DND-41 (cell line): ENCODE results near the gene SCN5A.

ENCODE experiments used
- ATAC-seq: fragments of 200-7000 bp; cut with Tn5 transposase; 3 replicates; pipeline ENCODE4 v1.9.1; 2021; ENCODE audit warnings: low read depth; ENCODE audit not compliant: insufficient read depth
- DNase-seq: peaks from one replicate; pipeline ENCODE4 v3.0.0-alpha.2; 2020
- H2AFZ ChIP-seq: 2 replicates; pipeline ENCODE4 v1.6.0; 2012; ENCODE audit warnings: low read depth, low read length
- H3K27ac ChIP-seq: 2 replicates; pipeline ENCODE4 v1.5.1; 2012; ENCODE audit warnings: low read length, inconsistent platforms
- H3K27me3 ChIP-seq: fragments of 200-600 bp; sonication (generic); 2 replicates; pipeline ENCODE4 v1.6.0; 2012; ENCODE audit warnings: low read length, mild to moderate bottlenecking, inconsistent platforms; ENCODE audit not compliant: insufficient read depth, poor library complexity
- H3K36me3 ChIP-seq: 2 replicates; pipeline ENCODE4 v1.5.1; 2012; ENCODE audit warnings: low read length, inconsistent platforms; ENCODE audit not compliant: insufficient read depth
- H3K4me1 ChIP-seq: 2 replicates; pipeline ENCODE4 v1.5.1; 2012; ENCODE audit warnings: mild to moderate bottlenecking, low read length; ENCODE audit not compliant: insufficient read depth
- H3K4me2 ChIP-seq: 2 replicates; pipeline ENCODE4 v1.6.0; 2012; ENCODE audit warnings: mild to moderate bottlenecking, moderate library complexity, low read length, inconsistent platforms; ENCODE audit not compliant: insufficient read depth
- H3K4me3 ChIP-seq, 2 experiments: fragments of 200-600 bp in 1 of 2; shearing (Covaris generic) in 1 of 2; 2 replicates each; pipeline ENCODE4 v1.5.1; 2012 to 2016; ENCODE audit warnings: inconsistent platforms in 2 of 2, low read length in 2 of 2, mild to moderate bottlenecking in 2 of 2, low read depth in 1 of 2, moderate library complexity in 1 of 2
- H3K79me2 ChIP-seq: 2 replicates; pipeline ENCODE4 v1.6.0; 2012; ENCODE audit warnings: low read length, inconsistent platforms; ENCODE audit not compliant: insufficient read depth
- H3K9ac ChIP-seq: 2 replicates; pipeline ENCODE4 v1.6.0; 2012; ENCODE audit warnings: low read depth, mild to moderate bottlenecking, inconsistent platforms, low read length, moderate library complexity
- H3K9me3 ChIP-seq: 2 replicates; pipeline ENCODE4 v1.5.1; 2012; ENCODE audit warnings: low read length, moderate library complexity, mild to moderate bottlenecking, inconsistent platforms; ENCODE audit not compliant: insufficient read depth, severe bottlenecking
- H4K20me1 ChIP-seq: 2 replicates; pipeline ENCODE4 v1.6.0; 2012; ENCODE audit warnings: low read length; ENCODE audit not compliant: insufficient read depth
- CTCF ChIP-seq: IDR thresholded peaks from 2 replicates; pipeline ENCODE4 v1.5.1; 2012; ENCODE audit warnings: borderline replicate concordance, low read length, moderate library complexity, mild to moderate bottlenecking; ENCODE audit not compliant: poor library complexity, severe bottlenecking; ENCODE audit errors: extremely low read depth
- EZH2 ChIP-seq: IDR thresholded peaks from 3 replicates; pipeline ENCODE4 v1.6.1; 2012; ENCODE audit warnings: borderline replicate concordance, low read depth, mild to moderate bottlenecking, moderate library complexity, low read length, inconsistent platforms; ENCODE audit not compliant: severe bottlenecking

SCN5A gene

GRCh38 chr3:38649500-38650247, at the start of gene SCN5A:
TSS of gene SCN5A (minus strand) at chr3:38649687. CDS start at chr3:38633307, 16,380 bp downstream.
- no peak within 1 kb of the TSS for H3K27ac ChIP-seq
- peaks cover 40% of the 10 kb centered on the region for H3K27me3 ChIP-seq
- ATAC-seq (peak; percentile 85), DNase-seq (peak; percentile 49)
- H3K9me3 ChIP-seq: no peaks in the 10 kb centered on the region
- no peaks in the 10 kb centered on the region for H3K79me2 ChIP-seq
- no peaks in the 10 kb centered on the region for H3K36me3 ChIP-seq
- peaks cover 7% of the 10 kb centered on the region for H3K4me1 ChIP-seq
- peak within 1 kb of the TSS in 1 of 2 experiments; percentile 37; a peak in 2 of 4 replicates for H3K4me3 ChIP-seq
- no peak within 1 kb of the TSS for H3K9ac ChIP-seq
- peaks cover 9% of the 10 kb centered on the region; the same call in 1 of the 2 replicates for H4K20me1 ChIP-seq
- TF ChIP-seq CTCF (no peak), EZH2 (no peak)
- peak within 1 kb of the TSS; percentile 60 for H3K4me2 ChIP-seq
- 0 out of 2 replicates have a peak within 1 kb of the TSS, but pooled peaks have one; percentile 13 for H2AFZ ChIP-seq

GRCh38 chr3:38698760-38699159, 49.3 kb upstream of the SCN5A start:
- no peaks in the 10 kb centered on the region for H3K36me3 ChIP-seq
- no peak overlapping the region for H3K4me2 ChIP-seq
- H3K27ac ChIP-seq: no peak overlapping the region
- H4K20me1 ChIP-seq: no peaks in the 10 kb centered on the region
- no peak for TF ChIP-seq EZH2
- TF ChIP-seq CTCF: no peak
- ATAC-seq: no peak
- peaks cover 14% of the 10 kb centered on the region for H3K27me3 ChIP-seq
- H3K4me3 ChIP-seq: no peak overlapping the region
- H3K9ac ChIP-seq: no peak overlapping the region
- DNase-seq: no peak
- no peaks in the 10 kb centered on the region for H3K4me1 ChIP-seq
- H3K79me2 ChIP-seq: no peaks in the 10 kb centered on the region
- H3K9me3 ChIP-seq: no peaks in the 10 kb centered on the region
- no peak overlapping the region for H2AFZ ChIP-seq

GRCh38 chr3:38698061-38698460, 48.6 kb upstream of the SCN5A start:
- H3K36me3 ChIP-seq: no peaks in the 10 kb centered on the region
- no peaks in the 10 kb centered on the region for H4K20me1 ChIP-seq
- H3K4me1 ChIP-seq: no peaks in the 10 kb centered on the region
- no peaks in the 10 kb centered on the region for H3K9me3 ChIP-seq
- H3K4me2 ChIP-seq: no peak overlapping the region
- no peak overlapping the region for H3K27ac ChIP-seq
- H3K9ac ChIP-seq: no peak overlapping the region
- H3K79me2 ChIP-seq: no peaks in the 10 kb centered on the region
- TF ChIP-seq CTCF (no peak), EZH2 (no peak)
- no peak overlapping the region for H2AFZ ChIP-seq
- H3K27me3 ChIP-seq: peaks cover 11% of the 10 kb centered on the region
- H3K4me3 ChIP-seq: no peak overlapping the region
- ATAC-seq (no peak), DNase-seq (no peak)
